Measurements from ENCODE around the gene FAM32A.

Gene FAM32A

GRCh38 chr19:16203256-16204004 lies 18.2 kb downstream of the FAM32A start:
- no peak for DNase-seq

GRCh38 chr19:16204005-16204294 lies 18.7 kb downstream of the FAM32A start:
- DNase-seq, result no peak

GRCh38 chr19:16205205-16206045 lies 20.2 kb downstream of the FAM32A start:
- DNase-seq, result no peak

- DNase-seq, result no peak
Measured at GRCh38 chr19:16206046-16206605, 20.9 kb downstream of the FAM32A start.

GRCh38 chr19:16206637-16207036 lies 21.4 kb downstream of the FAM32A start:
- DNase-seq, result no peak

- no peak for DNase-seq
Measured at GRCh38 chr19:16207063-16207462, 21.9 kb downstream of the FAM32A start.

GRCh38 chr19:16207490-16208025 lies 22.3 kb downstream of the FAM32A start:
- DNase-seq, result no peak

- DNase-seq, result no peak
Measured at GRCh38 chr19:16208064-16208759, 23.0 kb downstream of the FAM32A start.

- no peak for DNase-seq
Measured at GRCh38 chr19:16208847-16209665, 23.8 kb downstream of the FAM32A start.

GRCh38 chr19:16210168-16210567 lies 25.0 kb downstream of the FAM32A start:
- no peak for DNase-seq

- no peak for DNase-seq
Measured at GRCh38 chr19:16213076-16213475, 27.9 kb downstream of the FAM32A start.

GRCh38 chr19:16216744-16217670 lies 31.8 kb downstream of the FAM32A start:
- DNase-seq, result no peak

GRCh38 chr19:16217716-16218451 lies 32.7 kb downstream of the FAM32A start:
- no peak for DNase-seq

GRCh38 chr19:16218851-16219250 lies 33.6 kb downstream of the FAM32A start:
- no peak for DNase-seq

- no peak for DNase-seq
Measured at GRCh38 chr19:16222806-16223205, 37.6 kb downstream of the FAM32A start.

- DNase-seq, result no peak
Measured at GRCh38 chr19:16223746-16224145, 38.5 kb downstream of the FAM32A start.

- DNase-seq, result no peak
Measured at GRCh38 chr19:16224293-16225045, 39.3 kb downstream of the FAM32A start.

- no peak for DNase-seq
Measured at GRCh38 chr19:16225279-16226183, 40.3 kb downstream of the FAM32A start.

Measured in stimulated activated CD4-positive, alpha-beta T cell treated with anti-CD3 and anti-CD28 coated beads, Interleukin-12 subunit alpha, Interleukin-12 subunit beta, amount 100 ng/mL, for 4 hours (primary cell).